Renal cortex interstitium (tissue), 11 donors: ENCODE results near the gene BIN2. TPM values are rescaled to one million over a fixed set of nuclear protein-coding genes. Genes with fewer than 3 reads are reported as not detected.
"Not testable (repeated sequence)": the region's sequence is repeated elsewhere in the genome, so short reads cannot be mapped to it uniquely, and the experiment has no call there.

Experiments used
- DNase-seq, 11 donors: peaks; one replicate each; pipeline ENCODE4 v3.0.0-alpha.2; 2013; ENCODE audit warnings: low read depth in 9 of 11, low spot score in 4 of 11; ENCODE audit errors: extremely low read depth in 1 of 11
- polyA plus RNA-seq, 3 donors: library from polyadenylated mRNA; unstranded; fragments of 120-200 nt; gene quantifications; one replicate each; pipeline ENCODE4 v1.2.1, GENCODE V29; 2013; ENCODE audit not compliant: insufficient read length in 3 of 3

The BIN2 gene
- polyA plus RNA-seq, 3 donors, result 2.3 to 3.9 (median 3.2) TPM

- DNase-seq, result no peak
Observed at GRCh38 chr12:51321882-51322281, 2.1 kb downstream of the BIN2 start.

- DNase-seq, result no peak
Observed at GRCh38 chr12:51320695-51321320, 3.2 kb downstream of the BIN2 start.

GRCh38 chr12:51320311-51320694 lies 3.7 kb downstream of the BIN2 start:
- DNase-seq, result no peak

- no peak for DNase-seq
Observed at GRCh38 chr12:51318846-51319599, 5.0 kb downstream of the BIN2 start.

GRCh38 chr12:51318057-51318806 lies 5.7 kb downstream of the BIN2 start:
- DNase-seq, result not testable (repeated sequence)

GRCh38 chr12:51311389-51311788 lies 12.6 kb downstream of the BIN2 start:
- DNase-seq, result no peak

- DNase-seq, result no peak
Observed at GRCh38 chr12:51307655-51308593, 16.1 kb downstream of the BIN2 start.

GRCh38 chr12:51306507-51306906 lies 17.5 kb downstream of the BIN2 start:
- DNase-seq, result no peak

- not testable (repeated sequence) for DNase-seq
Observed at GRCh38 chr12:51300768-51301167, 23.2 kb downstream of the BIN2 start.

GRCh38 chr12:51295651-51296050 lies 28.3 kb downstream of the BIN2 start:
- DNase-seq, result no peak

GRCh38 chr12:51294097-51294496 lies 29.9 kb downstream of the BIN2 start:
- DNase-seq, result not testable (repeated sequence)

- DNase-seq, result no peak
Observed at GRCh38 chr12:51293696-51294095, 30.3 kb downstream of the BIN2 start.

GRCh38 chr12:51291603-51292513 lies 32.1 kb downstream of the BIN2 start:
- not testable (repeated sequence) for DNase-seq

- no peak for DNase-seq
Observed at GRCh38 chr12:51285843-51286242, 38.1 kb downstream of the BIN2 start.

GRCh38 chr12:51281202-51281924 lies 42.6 kb downstream of the BIN2 start:
- no peak for DNase-seq

- no peak for DNase-seq
Observed at GRCh38 chr12:51275088-51275487, 48.9 kb downstream of the BIN2 start.

- DNase-seq, result not testable (repeated sequence)
Observed at GRCh38 chr12:51272810-51273209, 51.2 kb downstream of the BIN2 start.
